SK-N-MC (cell line): ENCODE data around the gene ZNF764.
"Not testable (repeated sequence)": the region's sequence is repeated elsewhere in the genome, so short reads cannot be mapped to it uniquely, and the experiment has no call there.

Source experiments
- EZH2 ChIP-seq: fragments of 200-600 bp; sonication (generic); IDR thresholded peaks from one replicate; pipeline ENCODE4 v1.6.1; 2017; ENCODE audit warnings: antibody characterized with exemption
- FOXP2 ChIP-seq: optimal IDR thresholded peaks from 2 replicates; pipeline ENCODE3; 2011; ENCODE audit warnings: mild to moderate bottlenecking, moderate library complexity; ENCODE audit not compliant: insufficient read depth; ENCODE audit errors: extremely low read length, control extremely low read depth
- POLR2AphosphoS5 ChIP-seq: IDR thresholded peaks from 2 replicates; pipeline ENCODE4 v1.6.1; 2012; ENCODE audit warnings: mild to moderate bottlenecking, low read depth, low read length, borderline replicate concordance

DNA sequence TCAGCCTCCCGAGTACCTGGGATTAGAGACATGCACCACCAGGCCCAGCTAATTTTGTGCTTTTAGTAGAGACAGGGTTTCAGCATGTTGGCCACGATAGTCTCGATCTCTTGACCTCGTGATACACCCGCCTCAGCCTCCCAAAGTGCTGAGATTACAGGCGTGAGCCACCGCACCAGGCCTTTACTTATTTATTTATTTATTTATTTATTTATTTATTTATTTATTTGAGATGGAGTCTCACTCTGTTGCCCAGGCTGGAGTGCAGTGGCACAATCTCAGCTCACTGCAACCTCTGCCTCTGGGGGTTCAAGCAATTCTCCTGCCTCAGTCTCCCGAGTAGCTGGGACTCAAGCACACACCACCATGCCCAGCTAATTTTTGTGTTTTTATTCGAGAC, 32.7 kb upstream of the ZNF764 start:
- not testable (repeated sequence) for TF ChIP-seq POLR2AphosphoS5, EZH2, FOXP2
